Activated T-helper 1 cell treated with anti-CD3 and anti-CD28 coated beads, Interleukin-12 subunit alpha, Interleukin-12 subunit beta, Interleukin-2, Interleukin-4 antibody, amounts not matched to agents 30 ng/mL and 10 ng/mL and 1 ng/mL, durations not matched to agents 14 hours and 24 hours and 36 hours (primary cell): ENCODE measurements around the gene GNA12. TPM values are rescaled to one million over a fixed set of nuclear protein-coding genes. Genes with fewer than 3 reads are reported as not detected.

Source experiments
- DNase-seq: peaks from one replicate; pipeline ENCODE4 v3.0.0; 2021; ENCODE audit warnings: low spot score
- H3K27ac Mint-ChIP-seq: one replicate; pipeline ENCODE4 v1.8.0; 2021; ENCODE audit warnings: mild to moderate bottlenecking, mixed read lengths
- H3K27me3 Mint-ChIP-seq: one replicate; pipeline ENCODE4 v1.8.0; 2022; ENCODE audit warnings: mild to moderate bottlenecking, moderate library complexity, mixed read lengths; ENCODE audit not compliant: insufficient read depth
- H3K36me3 Mint-ChIP-seq: one replicate; pipeline ENCODE4 v1.8.0; 2021; ENCODE audit warnings: low read depth, mixed read lengths
- H3K4me1 Mint-ChIP-seq: one replicate; pipeline ENCODE4 v1.8.0; 2021; ENCODE audit warnings: low read depth, mixed read lengths
- H3K4me3 Mint-ChIP-seq: one replicate; pipeline ENCODE4 v1.8.0; 2021; ENCODE audit warnings: mild to moderate bottlenecking, moderate library complexity, mixed read lengths
- H3K9me3 Mint-ChIP-seq: one replicate; pipeline ENCODE4 v1.8.0; 2021; ENCODE audit warnings: mixed read lengths
- intact Hi-C: fragments of 100-400 bp; cut with micrococcal nuclease; formaldehyde crosslinking; loops from one replicate; pipeline ENCODE4 v1.15.1; 2024
- total RNA-seq: library from RNA; stranded (reverse); gene quantifications from 2 replicates; pipeline ENCODE4 v1.2.3, GENCODE V29; 2022

GNA12 gene
- total RNA-seq, 1 donor from 2014 or later, result 36.4 TPM

- H3K27me3 Mint-ChIP-seq, result no peaks in the 10 kb centered on the region
- no peak for DNase-seq
- intact Hi-C loops, result no loop called here
- H3K4me1 Mint-ChIP-seq, result peaks cover 33% of the 10 kb centered on the region
- H3K9me3 Mint-ChIP-seq, result no peaks in the 10 kb centered on the region
- peaks cover 6% of the 10 kb centered on the region for H3K36me3 Mint-ChIP-seq
- no peak overlapping the region for H3K4me3 Mint-ChIP-seq
- no peak overlapping the region for H3K27ac Mint-ChIP-seq
These were observed 26.7 kb downstream of the GNA12 start for GRCh38 chr7:2817456-2817855.

- H3K27ac Mint-ChIP-seq, result no peak overlapping the region
- no peaks in the 10 kb centered on the region for H3K27me3 Mint-ChIP-seq
- no peak overlapping the region for H3K4me3 Mint-ChIP-seq
- H3K4me1 Mint-ChIP-seq, result peaks cover 17% of the 10 kb centered on the region
- peaks cover 6% of the 10 kb centered on the region for H3K36me3 Mint-ChIP-seq
- DNase-seq, result no peak
- intact Hi-C loops, result no loop called here
- H3K9me3 Mint-ChIP-seq, result no peaks in the 10 kb centered on the region
These were observed 28.2 kb downstream of the GNA12 start for GRCh38 chr7:2815875-2816245.

GRCh38 chr7:2814946-2815874 lies 28.9 kb downstream of the GNA12 start:
- H3K4me1 Mint-ChIP-seq, result peaks cover 15% of the 10 kb centered on the region
- H3K36me3 Mint-ChIP-seq, result peaks cover 6% of the 10 kb centered on the region
- DNase-seq, result no peak
- H3K27me3 Mint-ChIP-seq, result no peaks in the 10 kb centered on the region
- H3K9me3 Mint-ChIP-seq, result no peaks in the 10 kb centered on the region
- H3K27ac Mint-ChIP-seq, result no peak overlapping the region
- intact Hi-C loops, result no loop called here
- H3K4me3 Mint-ChIP-seq, result no peak overlapping the region

- H3K27me3 Mint-ChIP-seq, result no peaks in the 10 kb centered on the region
These were observed 29.7 kb downstream of the GNA12 start for GRCh38 chr7:2814186-2814945.

GRCh38 chr7:2813350-2814185 lies 30.5 kb downstream of the GNA12 start:
- peaks cover 6% of the 10 kb centered on the region for H3K4me1 Mint-ChIP-seq
- DNase-seq, result no peak
- no peak overlapping the region for H3K4me3 Mint-ChIP-seq
- no peaks in the 10 kb centered on the region for H3K9me3 Mint-ChIP-seq
- peaks cover 8% of the 10 kb centered on the region for H3K36me3 Mint-ChIP-seq
- H3K27ac Mint-ChIP-seq, result no peak overlapping the region
- intact Hi-C loops, result no loop called here
- H3K27me3 Mint-ChIP-seq, result no peaks in the 10 kb centered on the region

More at GRCh38 chr7:2814186-2814945, 29.7 kb downstream of the GNA12 start:
- H3K9me3 Mint-ChIP-seq, result no peaks in the 10 kb centered on the region
- H3K4me3 Mint-ChIP-seq, result no peak overlapping the region
- no peak overlapping the region for H3K27ac Mint-ChIP-seq
- peaks cover 7% of the 10 kb centered on the region for H3K36me3 Mint-ChIP-seq
- no peak for DNase-seq
- intact Hi-C loops, result no loop called here
- peaks cover 8% of the 10 kb centered on the region for H3K4me1 Mint-ChIP-seq

GRCh38 chr7:2812831-2813230 lies 31.3 kb downstream of the GNA12 start:
- Mint-ChIP-seq H3K4me1 (peaks cover 6% of the 10 kb centered on the region), H3K4me3 (no peak overlapping the region), H3K27ac (no peak overlapping the region), H3K9me3 (no peaks in the 10 kb centered on the region), H3K27me3 (no peaks in the 10 kb centered on the region), H3K36me3 (peaks cover 8% of the 10 kb centered on the region)
- no peak for DNase-seq
- intact Hi-C loops, result no loop called here

GRCh38 chr7:2812114-2812487 lies 32.0 kb downstream of the GNA12 start:
- no peak for DNase-seq
- Mint-ChIP-seq H3K4me1 (peaks cover 6% of the 10 kb centered on the region), H3K27ac (no peak overlapping the region), H3K4me3 (no peak overlapping the region), H3K9me3 (no peaks in the 10 kb centered on the region), H3K36me3 (peaks cover 8% of the 10 kb centered on the region), H3K27me3 (no peaks in the 10 kb centered on the region)
- intact Hi-C loops, result no loop called here

- Mint-ChIP-seq H3K4me3 (no peak overlapping the region), H3K27me3 (no peaks in the 10 kb centered on the region), H3K36me3 (peaks cover 8% of the 10 kb centered on the region), H3K27ac (no peak overlapping the region), H3K4me1 (peaks cover 6% of the 10 kb centered on the region), H3K9me3 (no peaks in the 10 kb centered on the region)
- DNase-seq, result no peak
- intact Hi-C loops, result no loop called here
These were observed 32.5 kb downstream of the GNA12 start for GRCh38 chr7:2811476-2812113.

GRCh38 chr7:2810682-2811415 lies 33.3 kb downstream of the GNA12 start:
- intact Hi-C loops, result no loop called here
- Mint-ChIP-seq H3K4me3 (no peak overlapping the region), H3K27me3 (no peaks in the 10 kb centered on the region), H3K4me1 (peaks cover 6% of the 10 kb centered on the region), H3K9me3 (no peaks in the 10 kb centered on the region), H3K36me3 (peaks cover 8% of the 10 kb centered on the region), H3K27ac (no peak overlapping the region)
- no peak for DNase-seq

- intact Hi-C loops, result no loop called here
- DNase-seq, result no peak
- H3K36me3 Mint-ChIP-seq, result peaks cover 6% of the 10 kb centered on the region
- no peak overlapping the region for H3K27ac Mint-ChIP-seq
- peaks cover 6% of the 10 kb centered on the region for H3K4me1 Mint-ChIP-seq
- no peaks in the 10 kb centered on the region for H3K9me3 Mint-ChIP-seq
- no peak overlapping the region for H3K4me3 Mint-ChIP-seq
- no peaks in the 10 kb centered on the region for H3K27me3 Mint-ChIP-seq
These were observed 34.0 kb downstream of the GNA12 start for GRCh38 chr7:2809903-2810625.

- peaks cover 6% of the 10 kb centered on the region for H3K36me3 Mint-ChIP-seq
- H3K4me1 Mint-ChIP-seq, result peaks cover 6% of the 10 kb centered on the region
- no peak overlapping the region for H3K27ac Mint-ChIP-seq
- DNase-seq, result no peak
- intact Hi-C loops, result no loop called here
- no peaks in the 10 kb centered on the region for H3K27me3 Mint-ChIP-seq
- H3K9me3 Mint-ChIP-seq, result no peaks in the 10 kb centered on the region
- no peak overlapping the region for H3K4me3 Mint-ChIP-seq
These were observed 35.0 kb downstream of the GNA12 start for GRCh38 chr7:2808891-2809665.
